Stimulated activated CD8-positive, alpha-beta memory T cell treated with anti-CD3 and anti-CD28 coated beads, Interleukin-4, amount 100 ng/mL, for 48 hours (primary cell): ENCODE data around the gene BUB1.
"Not testable (repeated sequence)": the region's sequence is repeated elsewhere in the genome, so short reads cannot be mapped to it uniquely, and the experiment has no call there.

Experiments
- DNase-seq: peaks from one replicate; pipeline ENCODE4 v3.0.0-alpha.2; 2020

The BUB1 gene

GRCh38 chr2:110589677-110590330 is 88.1 kb downstream of the BUB1 start:
- not testable (repeated sequence) for DNase-seq

GRCh38 chr2:110588520-110588919 is 89.3 kb downstream of the BUB1 start:
- DNase-seq: not testable (repeated sequence)
